Jurkat, Clone E6-1 (cell line): ENCODE results near the gene TFAP2E.

Experiments used
- DNase-seq: peaks from one replicate; pipeline ENCODE4 v3.0.0-alpha.2; 2011; ENCODE audit warnings: low read depth, low spot score
- H3K4me3 ChIP-seq: 2 replicates; pipeline ENCODE4 v1.5.1; 2011; ENCODE audit warnings: mild to moderate bottlenecking, low read length, control low read depth, moderate library complexity

The TFAP2E gene

GRCh38 chr1:35588197-35588910 is 15.2 kb downstream of the TFAP2E start:
- no peak overlapping the region for H3K4me3 ChIP-seq
- DNase-seq = no peak

- no peak overlapping the region for H3K4me3 ChIP-seq
- no peak for DNase-seq
Observed at GRCh38 chr1:35589516-35590427, 16.7 kb downstream of the TFAP2E start.

- no peak overlapping the region for H3K4me3 ChIP-seq
- DNase-seq = no peak
Observed at GRCh38 chr1:35590476-35591040, 17.4 kb downstream of the TFAP2E start.

- DNase-seq = no peak
- no peak overlapping the region for H3K4me3 ChIP-seq
Observed at GRCh38 chr1:35591211-35591610, 18.1 kb downstream of the TFAP2E start.

- peak; percentile 27 for DNase-seq
- no peak overlapping the region for H3K4me3 ChIP-seq
Observed at GRCh38 chr1:35592991-35593769, 20.1 kb downstream of the TFAP2E start.

GRCh38 chr1:35594005-35594760 is 21.1 kb downstream of the TFAP2E start:
- no peak overlapping the region for H3K4me3 ChIP-seq
- DNase-seq = no peak

GRCh38 chr1:35595684-35596083 is 22.6 kb downstream of the TFAP2E start:
- DNase-seq = no peak

GRCh38 chr1:35597870-35598269 is 24.8 kb downstream of the TFAP2E start:
- H3K4me3 ChIP-seq = no peak overlapping the region
- DNase-seq = no peak

More at GRCh38 chr1:35595684-35596083, 22.6 kb downstream of the TFAP2E start:
- H3K4me3 ChIP-seq = no peak overlapping the region

- no peak for DNase-seq
- H3K4me3 ChIP-seq = no peak overlapping the region
Observed at GRCh38 chr1:35598895-35599294, 25.8 kb downstream of the TFAP2E start.

- no peak for DNase-seq
- no peak overlapping the region for H3K4me3 ChIP-seq
Observed at GRCh38 chr1:35599411-35599810, 26.3 kb downstream of the TFAP2E start.

GRCh38 chr1:35600593-35600992 is 27.5 kb downstream of the TFAP2E start:
- no peak overlapping the region for H3K4me3 ChIP-seq
- DNase-seq = no peak

- DNase-seq = no peak
- no peak overlapping the region for H3K4me3 ChIP-seq
Observed at GRCh38 chr1:35603468-35603867, 30.4 kb downstream of the TFAP2E start.

- H3K4me3 ChIP-seq = no peak overlapping the region
- no peak for DNase-seq
Observed at GRCh38 chr1:35603941-35604340, 30.8 kb downstream of the TFAP2E start.

- DNase-seq = no peak
- no peak overlapping the region for H3K4me3 ChIP-seq
Observed at GRCh38 chr1:35605071-35605866, 32.2 kb downstream of the TFAP2E start.

GRCh38 chr1:35605867-35606182 is 32.7 kb downstream of the TFAP2E start:
- H3K4me3 ChIP-seq = no peak overlapping the region
- DNase-seq = no peak

GRCh38 chr1:35611655-35612054 is 38.5 kb downstream of the TFAP2E start:
- no peak for DNase-seq
- no peak overlapping the region for H3K4me3 ChIP-seq

GRCh38 chr1:35615440-35615839 is 42.3 kb downstream of the TFAP2E start:
- H3K4me3 ChIP-seq = no peak overlapping the region
- DNase-seq = no peak
